Left renal cortex interstitium (tissue), 4 donors: ENCODE measurements around the gene RASD1. TPM values are rescaled to one million over a fixed set of nuclear protein-coding genes. Genes with fewer than 3 reads are reported as not detected.

Source experiments
- DNase-seq, 4 donors: peaks; one replicate each; pipeline ENCODE4 v3.0.0-alpha.2; 2013; ENCODE audit warnings: low read depth in 4 of 4, low spot score in 2 of 4, missing footprints in 1 of 4
- polyA plus RNA-seq, 4 donors: library from polyadenylated mRNA; unstranded; fragments of 120-200 nt; gene quantifications; one replicate each; pipeline ENCODE4 v1.2.1, GENCODE V29; 2013; ENCODE audit not compliant: insufficient read length in 4 of 4

Gene RASD1
- polyA plus RNA-seq, 4 donors = 0.85 to 1.3 (median 1.0) TPM

GRCh38 chr17:17527956-17528500, 31.8 kb upstream of the RASD1 start:
- DNase-seq = no peak

- no peak for DNase-seq
Observed at GRCh38 chr17:17527534-17527933, 31.3 kb upstream of the RASD1 start.

- no peak for DNase-seq
Observed at GRCh38 chr17:17526369-17526768, 30.2 kb upstream of the RASD1 start.

GRCh38 chr17:17525956-17526355, 29.8 kb upstream of the RASD1 start:
- no peak for DNase-seq

- no peak for DNase-seq
Observed at GRCh38 chr17:17525311-17525710, 29.1 kb upstream of the RASD1 start.

- DNase-seq = no peak
Observed at GRCh38 chr17:17523731-17524490, 27.7 kb upstream of the RASD1 start.

GRCh38 chr17:17523001-17523730, 27.0 kb upstream of the RASD1 start:
- DNase-seq = no peak

- no peak for DNase-seq
Observed at GRCh38 chr17:17520599-17521232, 24.5 kb upstream of the RASD1 start.

GRCh38 chr17:17519886-17520285, 23.7 kb upstream of the RASD1 start:
- no peak for DNase-seq

- DNase-seq = no peak
Observed at GRCh38 chr17:17518951-17519350, 22.8 kb upstream of the RASD1 start.

- DNase-seq = no peak
Observed at GRCh38 chr17:17518014-17518413, 21.8 kb upstream of the RASD1 start.

GRCh38 chr17:17516941-17517720, 20.9 kb upstream of the RASD1 start:
- DNase-seq = no peak

GRCh38 chr17:17515934-17516930, 20.0 kb upstream of the RASD1 start:
- DNase-seq = no peak

GRCh38 chr17:17514993-17515933, 19.1 kb upstream of the RASD1 start:
- DNase-seq = no peak

GRCh38 chr17:17514361-17514992, 18.3 kb upstream of the RASD1 start:
- no peak for DNase-seq

GRCh38 chr17:17513626-17514025, 17.4 kb upstream of the RASD1 start:
- DNase-seq = no peak

GRCh38 chr17:17512866-17513265, 16.7 kb upstream of the RASD1 start:
- DNase-seq = no peak
